PFSK-1 (cell line): Measurements from ENCODE around the gene TMEM62.

Source experiments
- POLR2AphosphoS5 ChIP-seq: IDR thresholded peaks from 2 replicates; pipeline ENCODE4 v1.6.1; 2012; ENCODE audit warnings: low read depth, mild to moderate bottlenecking, control low read depth, low read length, moderate library complexity
- TAF1 ChIP-seq: IDR thresholded peaks from 2 replicates; pipeline ENCODE4 v1.6.1; 2012; ENCODE audit warnings: low read length, control low read depth, borderline replicate concordance; ENCODE audit not compliant: insufficient read depth

- TF ChIP-seq POLR2AphosphoS5 (no peak), TAF1 (no peak)
These were observed 72.7 kb downstream of the TMEM62 start for GRCh38 chr15:43206054-43206453.
